AG04449 (cell line): ENCODE data around the gene PLAU.
"Not testable (repeated sequence)": the region's sequence is repeated elsewhere in the genome, so short reads cannot be mapped to it uniquely, and the experiment has no call there.

Source experiments
- CTCF ChIA-PET: fragments of 350-600 bp; formaldehyde crosslinking; extraction: SDS; loops from one replicate; lab custom pipeline; 2021; ENCODE audit warnings: antibody characterized with exemption; lab: Yijun Ruan, JAX
- POLR2A ChIA-PET: fragments of 400-600, 350-600 bp; formaldehyde crosslinking; extraction: SDS; loops from one replicate; lab custom pipeline; 2020; ENCODE audit warnings: antibody characterized with exemption, inconsistent platforms; lab: Yijun Ruan, JAX
- DNase-seq: peaks from one replicate; pipeline ENCODE4 v3.0.0-alpha.2; 2010; ENCODE audit warnings: low read depth, low spot score
- H3K4me3 ChIP-seq: 2 replicates; pipeline ENCODE4 v1.5.1; 2011; ENCODE audit warnings: low read depth, mild to moderate bottlenecking, control low read depth, low read length
- TF ChIP-seq, protein P1 (sequence below): IDR thresholded peaks from one replicate; pipeline ENCODE4 v1.5.1; 2011; ENCODE audit warnings: mild to moderate bottlenecking, moderate library complexity, low read length, control low read depth, inconsistent platforms; ENCODE audit not compliant: insufficient read depth; ENCODE audit errors: missing control alignments

PLAU gene

DNA sequence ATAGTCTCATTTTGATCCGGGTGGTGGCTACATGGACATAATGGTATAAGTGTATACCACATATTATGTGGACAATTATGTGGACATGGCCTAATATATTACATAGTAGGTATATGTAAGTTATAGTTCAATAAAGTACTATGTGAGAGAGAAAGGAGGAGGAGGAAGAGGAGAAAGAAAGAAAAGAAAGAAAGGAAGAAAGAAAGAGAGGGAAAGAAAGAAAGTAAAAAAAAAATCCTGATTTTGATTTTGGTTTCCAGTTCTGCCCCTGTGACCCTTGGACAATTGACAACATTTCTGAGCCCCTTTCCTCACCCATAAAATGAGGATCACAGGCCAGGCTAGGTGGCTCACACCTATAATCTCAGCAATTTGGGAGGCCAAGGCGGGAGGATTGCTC lies 44.8 kb downstream of the PLAU start:
- POLR2A ChIA-PET = interaction anchor here (1.1 kb wide), 1 partner anchor 68 kb away, joined by 3 read pairs; no protein-coding TSS in a partner anchor

DNA sequence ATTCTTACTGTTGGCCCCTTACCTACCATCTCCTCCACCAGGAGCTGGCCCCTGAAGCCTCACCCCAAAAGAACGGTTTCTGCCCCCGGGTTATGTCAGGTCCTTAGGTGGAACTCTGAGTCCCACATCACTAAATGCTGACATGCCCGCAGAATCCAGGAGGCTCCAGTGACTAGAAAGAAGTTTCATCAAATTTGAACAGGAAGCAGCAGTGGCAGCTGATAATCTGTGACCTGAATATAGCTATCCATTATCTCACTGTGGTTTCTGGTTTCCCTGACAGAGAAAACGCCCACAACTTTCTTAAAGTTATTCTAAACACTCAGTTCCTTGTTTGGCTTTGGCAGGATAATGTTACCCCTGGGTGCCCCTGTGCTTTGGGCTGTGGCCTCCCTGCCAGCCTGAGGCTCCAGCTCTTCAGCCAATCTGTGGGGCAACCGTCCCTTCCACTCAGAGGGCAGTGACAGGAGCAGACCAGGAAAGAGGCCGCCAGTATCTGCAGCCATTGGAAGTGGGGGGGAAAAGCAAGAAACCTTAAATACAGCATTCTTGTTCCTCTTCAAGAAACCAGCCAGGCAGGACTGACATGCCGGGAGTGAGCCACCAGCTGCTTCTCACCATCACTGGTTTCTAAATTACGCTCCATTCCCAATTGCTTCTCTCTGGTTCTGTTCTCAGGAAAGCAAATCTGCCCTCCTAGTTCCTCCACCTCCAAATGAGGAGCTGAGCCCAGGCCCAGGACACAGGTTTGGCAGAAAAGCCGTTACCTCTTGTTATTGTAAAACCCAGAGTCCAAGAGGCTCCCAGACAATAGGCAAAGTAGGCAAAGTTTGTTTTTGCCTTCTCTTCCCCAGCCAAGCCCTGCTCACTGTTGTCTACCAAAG lies 45.8 kb downstream of the PLAU start:
- DNase-seq = no peak
- TF ChIP-seq, protein P1, sequence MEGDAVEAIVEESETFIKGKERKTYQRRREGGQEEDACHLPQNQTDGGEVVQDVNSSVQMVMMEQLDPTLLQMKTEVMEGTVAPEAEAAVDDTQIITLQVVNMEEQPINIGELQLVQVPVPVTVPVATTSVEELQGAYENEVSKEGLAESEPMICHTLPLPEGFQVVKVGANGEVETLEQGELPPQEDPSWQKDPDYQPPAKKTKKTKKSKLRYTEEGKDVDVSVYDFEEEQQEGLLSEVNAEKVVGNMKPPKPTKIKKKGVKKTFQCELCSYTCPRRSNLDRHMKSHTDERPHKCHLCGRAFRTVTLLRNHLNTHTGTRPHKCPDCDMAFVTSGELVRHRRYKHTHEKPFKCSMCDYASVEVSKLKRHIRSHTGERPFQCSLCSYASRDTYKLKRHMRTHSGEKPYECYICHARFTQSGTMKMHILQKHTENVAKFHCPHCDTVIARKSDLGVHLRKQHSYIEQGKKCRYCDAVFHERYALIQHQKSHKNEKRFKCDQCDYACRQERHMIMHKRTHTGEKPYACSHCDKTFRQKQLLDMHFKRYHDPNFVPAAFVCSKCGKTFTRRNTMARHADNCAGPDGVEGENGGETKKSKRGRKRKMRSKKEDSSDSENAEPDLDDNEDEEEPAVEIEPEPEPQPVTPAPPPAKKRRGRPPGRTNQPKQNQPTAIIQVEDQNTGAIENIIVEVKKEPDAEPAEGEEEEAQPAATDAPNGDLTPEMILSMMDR = no peak
- POLR2A ChIA-PET = interaction anchor here (1.1 to 1.3 kb wide), 2 partner anchors 43 to 69 kb away, joined by 3 to 5 read pairs; no protein-coding TSS in a partner anchor
- CTCF ChIA-PET = interaction anchor here (0.8 to 3.5 kb wide), 20 partner anchors 10 to 140 kb away, joined by 3 to 31 read pairs (median 4); no protein-coding TSS in a partner anchor
- no peak overlapping the region for H3K4me3 ChIP-seq

More for the DNA sequence above, 44.8 kb downstream of the PLAU start:
- TF ChIP-seq, protein P1 = no peak
- CTCF ChIA-PET = interaction anchor here (1.3 to 3.5 kb wide), 6 partner anchors 11 to 124 kb away, joined by 3 to 31 read pairs (median 16); no protein-coding TSS in a partner anchor
- no peak for DNase-seq
- H3K4me3 ChIP-seq = no peak overlapping the region

DNA sequence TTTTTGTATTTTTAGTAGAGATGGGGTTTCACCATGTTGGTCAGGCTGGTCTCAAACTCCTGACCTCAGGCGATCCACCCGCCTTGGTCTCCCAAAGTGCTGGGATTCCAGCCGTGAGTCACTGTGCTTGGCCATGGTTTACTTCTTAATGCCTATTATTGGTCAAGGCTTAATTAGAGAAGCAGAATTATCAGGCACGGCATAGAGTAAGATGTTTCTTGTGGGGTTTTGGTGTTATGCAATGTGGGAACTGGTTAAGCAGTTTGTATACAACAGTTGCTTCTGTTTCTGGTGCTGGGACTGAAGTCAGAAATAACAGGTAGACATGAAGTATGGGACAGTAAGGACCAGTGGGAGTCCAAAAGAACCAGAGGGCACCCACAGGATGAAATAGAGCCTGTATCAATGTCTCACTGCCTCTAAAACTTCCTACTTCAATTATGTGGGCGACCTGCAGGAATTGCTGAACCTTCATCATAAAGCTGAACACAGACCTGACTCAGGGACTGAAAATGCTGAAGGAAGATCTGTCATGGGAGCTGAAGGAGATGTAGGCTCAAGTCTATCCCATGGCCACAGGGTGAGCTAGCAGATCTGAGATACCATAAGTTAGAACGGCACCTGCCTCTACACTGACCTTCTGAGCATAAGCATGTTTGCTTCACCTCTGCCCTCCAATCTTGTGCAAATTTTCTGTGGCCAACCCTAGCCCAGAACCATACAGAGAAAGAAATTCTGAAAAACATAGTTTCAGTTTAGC lies 48.7 kb downstream of the PLAU start:
- POLR2A ChIA-PET = interaction anchor here (0.7 kb wide), 1 partner anchor 38 kb away, joined by 3 read pairs; no protein-coding TSS in a partner anchor
- TF ChIP-seq, protein P1 = no peak
- no peak for DNase-seq
- CTCF ChIA-PET = interaction anchor here (0.7 to 1.5 kb wide), 5 partner anchors 9 to 113 kb away, joined by 3 to 5 read pairs (median 3); no protein-coding TSS in a partner anchor
- H3K4me3 ChIP-seq = no peak overlapping the region

DNA sequence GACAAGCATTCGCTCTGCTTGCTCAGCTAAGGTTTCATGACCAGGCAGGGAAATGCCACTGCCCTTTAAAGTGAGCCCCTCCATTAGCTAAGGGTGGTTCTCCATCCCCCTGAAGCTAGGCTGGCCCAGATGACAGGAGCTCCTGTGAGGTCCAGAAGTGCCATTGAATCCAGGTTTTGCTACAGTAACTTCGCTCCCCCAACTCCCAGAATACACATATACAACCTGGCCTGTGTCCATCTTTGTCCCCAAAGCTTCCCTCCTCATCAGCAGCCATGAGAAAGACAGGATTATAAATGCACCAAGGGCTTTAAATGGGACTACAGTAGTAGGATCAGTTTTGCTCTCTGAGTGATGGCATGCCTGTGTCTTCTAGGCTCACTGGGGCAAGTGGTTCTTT lies 51.5 kb downstream of the PLAU start:
- POLR2A ChIA-PET = interaction anchor here (0.5 kb wide), 1 partner anchor 68 kb away, joined by 3 read pairs; no protein-coding TSS in a partner anchor
- CTCF ChIA-PET = interaction anchor here (0.6 to 1.1 kb wide), 3 partner anchors 8 to 76 kb away, joined by 3 to 5 read pairs (median 3); no protein-coding TSS in a partner anchor
- DNase-seq = no peak
- no peak overlapping the region for H3K4me3 ChIP-seq
- TF ChIP-seq, protein P1 = no peak

DNA sequence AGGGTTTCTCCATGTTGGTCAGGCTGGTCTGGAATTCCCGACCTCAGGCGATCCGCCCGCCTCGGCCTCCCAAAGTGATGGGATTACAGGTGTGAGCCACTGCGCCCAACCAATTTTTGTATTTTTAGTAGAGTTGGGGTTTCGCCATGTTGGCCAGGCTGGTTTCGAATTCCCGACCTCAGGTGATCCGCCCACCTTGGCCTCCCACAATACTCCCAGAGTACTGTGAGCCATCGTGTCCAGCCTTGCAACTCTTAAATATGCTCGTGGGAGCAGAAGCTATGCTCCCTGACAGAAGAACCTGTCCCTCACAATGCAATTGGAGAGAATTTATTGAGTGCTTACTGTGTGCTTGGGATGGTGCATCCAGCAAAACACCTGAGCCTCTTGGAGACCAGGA lies 52.6 kb downstream of the PLAU start:
- H3K4me3 ChIP-seq, POLR2A ChIA-PET, DNase-seq: not testable (repeated sequence)
- CTCF ChIA-PET = interaction anchor here (1.0 to 1.9 kb wide), 3 partner anchors 10 to 84 kb away, joined by 3 to 12 read pairs (median 5); no protein-coding TSS in a partner anchor

DNA sequence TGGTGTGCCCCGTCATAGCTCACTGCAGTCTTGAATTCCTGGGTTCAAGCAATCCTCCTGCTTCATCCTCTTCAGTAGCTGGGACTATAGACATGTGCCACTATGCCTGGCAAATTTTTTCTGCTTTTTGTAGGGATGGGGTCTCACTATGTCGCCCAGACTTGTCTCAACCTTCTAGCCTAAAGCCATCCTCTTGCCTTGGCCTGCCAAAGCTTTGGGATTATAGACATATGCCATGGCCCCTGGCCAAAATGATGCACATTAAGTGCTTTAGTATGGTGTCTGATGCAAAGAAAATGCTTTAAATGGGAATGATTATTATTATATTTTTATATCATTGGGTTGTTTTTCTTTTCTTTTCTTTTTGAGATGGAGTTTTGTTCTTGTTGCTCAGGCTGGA lies 53.8 kb downstream of the PLAU start:
- ChIA-PET CTCF (interaction anchor here (1.4 to 5.2 kb wide), 4 partner anchors 8 to 85 kb away, joined by 5 to 36 read pairs (median 19); no protein-coding TSS in a partner anchor), POLR2A (interaction anchor here (1.0 kb wide), 1 partner anchor 76 kb away, joined by 3 read pairs; no protein-coding TSS in a partner anchor)
- no peak overlapping the region for H3K4me3 ChIP-seq
- TF ChIP-seq, protein P1 = no peak
- DNase-seq = no peak

DNA sequence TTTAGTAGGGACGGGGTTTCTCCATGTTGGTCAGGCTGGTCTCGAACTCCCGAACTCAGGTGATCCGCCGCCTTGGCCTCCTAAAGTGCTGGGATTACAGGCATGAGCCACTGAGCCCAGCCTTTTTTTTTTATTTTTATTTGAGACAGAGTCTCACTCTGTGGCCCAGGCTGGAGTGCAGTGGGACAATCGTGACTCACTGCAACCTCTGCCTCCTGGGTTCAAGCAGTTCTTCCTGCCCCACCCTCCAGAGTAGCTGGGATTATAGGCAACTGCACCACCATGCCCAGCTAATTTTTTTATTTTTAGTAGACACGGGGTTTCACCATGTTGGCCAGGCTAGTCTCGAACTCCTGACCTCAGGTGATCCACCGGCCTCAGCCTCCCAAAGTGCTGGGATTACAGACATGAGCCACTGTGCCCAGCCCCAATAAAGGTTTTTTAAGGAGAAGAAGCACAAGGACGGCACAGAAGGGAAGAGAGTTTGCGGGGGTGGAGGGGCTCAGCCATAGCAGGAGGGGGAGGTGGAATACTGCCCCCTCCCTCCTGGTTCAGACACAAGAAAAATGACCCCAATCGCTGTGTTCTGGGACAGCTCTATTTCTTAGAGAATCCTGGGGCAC lies 54.4 kb downstream of the PLAU start:
- not testable (repeated sequence) for DNase-seq
- POLR2A ChIA-PET = interaction anchor here (1.0 to 1.8 kb wide), 7 partner anchors 32 to 211 kb away, joined by 3 to 10 read pairs (median 4); partner anchors contain the start of gene VCL
- peak overlapping the region; percentile 12 for H3K4me3 ChIP-seq
- CTCF ChIA-PET = interaction anchor here (1.2 to 5.2 kb wide), 5 partner anchors 8 to 86 kb away, joined by 4 to 36 read pairs (median 5); no protein-coding TSS in a partner anchor
